PC-9 (cell line): ENCODE results near the gene BABAM1.

ENCODE experiments used
- EZH2 ChIP-seq: fragments of 200-600 bp; sonication (generic); IDR thresholded peaks from 2 replicates; pipeline ENCODE4 v1.8.0; 2017; ENCODE audit warnings: antibody characterized with exemption, low read depth
- TF ChIP-seq, protein P1 (sequence below): fragments of 200-600 bp; sonication (generic); conservative IDR thresholded peaks from 2 replicates; pipeline ENCODE4 v1.6.1; 2017; ENCODE audit warnings: mixed run types, antibody characterized with exemption, mild to moderate bottlenecking, moderate library complexity

DNA sequence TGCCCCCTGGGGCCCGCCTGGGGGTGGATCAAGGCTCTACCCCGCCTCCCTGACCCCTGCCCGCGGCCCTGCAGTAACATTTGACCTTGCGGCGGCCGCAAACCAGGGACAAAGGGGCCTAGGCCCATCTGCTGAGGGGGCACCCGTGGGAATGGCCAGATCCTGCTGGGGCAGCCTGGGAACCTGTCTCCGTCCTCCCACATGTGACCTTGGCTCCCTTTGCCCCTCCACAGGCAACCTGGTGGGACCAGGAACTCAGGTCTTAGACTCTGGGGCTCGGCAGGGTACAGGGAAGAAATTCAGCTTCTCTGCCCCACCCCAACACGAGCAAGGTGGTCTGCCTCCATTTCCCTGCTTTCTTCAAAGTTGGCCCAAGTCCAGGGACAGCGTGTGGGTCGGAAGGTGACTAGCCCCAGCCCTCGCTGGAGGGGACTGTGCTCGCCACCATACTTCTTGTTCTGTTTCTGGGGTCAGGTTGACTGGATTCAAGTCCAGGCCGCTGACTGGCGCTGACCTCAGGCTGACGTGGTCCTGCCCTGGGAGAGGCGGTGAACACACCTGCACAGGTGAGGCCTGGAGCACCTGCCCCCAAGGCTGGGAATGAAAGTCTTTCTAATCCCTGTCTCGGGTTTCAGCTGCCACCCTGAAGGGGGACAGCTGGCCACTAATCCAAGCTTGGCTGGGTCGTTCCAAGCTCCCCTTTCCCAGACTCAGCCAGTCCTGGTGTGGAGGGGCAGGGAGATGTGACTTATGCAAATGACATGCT, 19.0 kb upstream of the BABAM1 start:
- TF ChIP-seq, protein P1, sequence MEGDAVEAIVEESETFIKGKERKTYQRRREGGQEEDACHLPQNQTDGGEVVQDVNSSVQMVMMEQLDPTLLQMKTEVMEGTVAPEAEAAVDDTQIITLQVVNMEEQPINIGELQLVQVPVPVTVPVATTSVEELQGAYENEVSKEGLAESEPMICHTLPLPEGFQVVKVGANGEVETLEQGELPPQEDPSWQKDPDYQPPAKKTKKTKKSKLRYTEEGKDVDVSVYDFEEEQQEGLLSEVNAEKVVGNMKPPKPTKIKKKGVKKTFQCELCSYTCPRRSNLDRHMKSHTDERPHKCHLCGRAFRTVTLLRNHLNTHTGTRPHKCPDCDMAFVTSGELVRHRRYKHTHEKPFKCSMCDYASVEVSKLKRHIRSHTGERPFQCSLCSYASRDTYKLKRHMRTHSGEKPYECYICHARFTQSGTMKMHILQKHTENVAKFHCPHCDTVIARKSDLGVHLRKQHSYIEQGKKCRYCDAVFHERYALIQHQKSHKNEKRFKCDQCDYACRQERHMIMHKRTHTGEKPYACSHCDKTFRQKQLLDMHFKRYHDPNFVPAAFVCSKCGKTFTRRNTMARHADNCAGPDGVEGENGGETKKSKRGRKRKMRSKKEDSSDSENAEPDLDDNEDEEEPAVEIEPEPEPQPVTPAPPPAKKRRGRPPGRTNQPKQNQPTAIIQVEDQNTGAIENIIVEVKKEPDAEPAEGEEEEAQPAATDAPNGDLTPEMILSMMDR: no peak
- no peak for TF ChIP-seq EZH2
